Measurements from ENCODE around the gene AUTS2.

Gene AUTS2

DNA sequence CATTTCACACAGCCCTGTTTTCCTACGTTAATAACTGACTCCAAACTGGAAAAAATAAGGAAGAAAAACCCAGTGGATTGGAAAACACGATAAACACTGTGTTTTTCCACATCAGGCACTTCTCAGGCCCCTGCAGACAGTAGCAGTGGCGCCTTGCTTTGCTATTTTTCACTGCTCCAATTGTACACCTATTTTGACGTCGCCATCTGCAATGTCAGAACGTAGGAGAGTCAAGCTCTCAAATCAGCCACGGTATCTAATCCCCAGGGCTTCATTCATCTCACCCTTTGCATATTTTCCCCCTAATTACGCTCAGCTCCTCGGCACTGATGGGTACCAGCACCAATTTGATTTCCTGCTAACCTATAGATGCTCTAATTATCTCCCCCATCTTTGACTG lies 1195.5 kb downstream of the AUTS2 start:
- Histone ChIP-seq H3K4me1 (ENCODE audit: insufficient read depth, poor library complexity, severe bottlenecking) (no peaks in the 10 kb centered on the region), H3K27me3 (ENCODE audit: insufficient read depth, poor library complexity, severe bottlenecking) (no peaks in the 10 kb centered on the region), H3K4me3 (ENCODE audit: severe bottlenecking) (no peak overlapping the region), H3K36me3 (ENCODE audit: low read depth) (no peaks in the 10 kb centered on the region), H3K9me3 (ENCODE audit: severe bottlenecking) (no peaks in the 10 kb centered on the region), H3K27ac (ENCODE audit: poor library complexity, severe bottlenecking) (no peak overlapping the region)
- DNase-seq (ENCODE audit: low spot score) (no peak), ATAC-seq (ENCODE audit: low read depth) (no peak)
- TF ChIP-seq, protein P1, sequence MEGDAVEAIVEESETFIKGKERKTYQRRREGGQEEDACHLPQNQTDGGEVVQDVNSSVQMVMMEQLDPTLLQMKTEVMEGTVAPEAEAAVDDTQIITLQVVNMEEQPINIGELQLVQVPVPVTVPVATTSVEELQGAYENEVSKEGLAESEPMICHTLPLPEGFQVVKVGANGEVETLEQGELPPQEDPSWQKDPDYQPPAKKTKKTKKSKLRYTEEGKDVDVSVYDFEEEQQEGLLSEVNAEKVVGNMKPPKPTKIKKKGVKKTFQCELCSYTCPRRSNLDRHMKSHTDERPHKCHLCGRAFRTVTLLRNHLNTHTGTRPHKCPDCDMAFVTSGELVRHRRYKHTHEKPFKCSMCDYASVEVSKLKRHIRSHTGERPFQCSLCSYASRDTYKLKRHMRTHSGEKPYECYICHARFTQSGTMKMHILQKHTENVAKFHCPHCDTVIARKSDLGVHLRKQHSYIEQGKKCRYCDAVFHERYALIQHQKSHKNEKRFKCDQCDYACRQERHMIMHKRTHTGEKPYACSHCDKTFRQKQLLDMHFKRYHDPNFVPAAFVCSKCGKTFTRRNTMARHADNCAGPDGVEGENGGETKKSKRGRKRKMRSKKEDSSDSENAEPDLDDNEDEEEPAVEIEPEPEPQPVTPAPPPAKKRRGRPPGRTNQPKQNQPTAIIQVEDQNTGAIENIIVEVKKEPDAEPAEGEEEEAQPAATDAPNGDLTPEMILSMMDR (IDR thresholded peaks at IDR 0.05; ENCODE audit: poor library complexity, severe bottlenecking) = no peak

DNA sequence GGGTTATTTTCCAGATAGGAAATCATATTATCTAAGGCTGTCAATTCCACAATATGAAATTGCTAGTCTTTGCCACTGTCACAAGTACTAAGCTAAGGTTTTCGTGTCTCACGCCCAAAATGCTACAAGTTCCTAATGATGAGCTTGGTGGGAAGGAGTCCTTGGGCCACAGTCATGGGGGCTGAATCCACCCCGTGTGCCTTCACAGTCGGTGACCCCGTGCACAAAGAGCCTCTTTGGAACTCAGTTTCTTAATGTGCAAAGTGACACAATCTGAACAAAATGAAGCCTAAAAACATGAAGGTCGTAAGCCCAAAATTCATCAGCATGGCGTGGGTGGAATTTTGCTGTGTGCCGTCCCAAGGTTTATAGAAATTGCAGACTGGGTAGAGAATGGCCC lies 1196.7 kb downstream of the AUTS2 start:
- TF ChIP-seq, protein P1 (IDR thresholded peaks at IDR 0.05; ENCODE audit: poor library complexity, severe bottlenecking) = no peak
- H3K4me3 ChIP-seq (ENCODE audit: severe bottlenecking) = no peak overlapping the region
- DNase-seq (ENCODE audit: low spot score) (no peak), ATAC-seq (ENCODE audit: low read depth) (no peak)
- H3K36me3 ChIP-seq (ENCODE audit: low read depth) = no peaks in the 10 kb centered on the region
- H3K27ac ChIP-seq (ENCODE audit: poor library complexity, severe bottlenecking) = no peak overlapping the region
- no peaks in the 10 kb centered on the region for H3K4me1 ChIP-seq (ENCODE audit: insufficient read depth, poor library complexity, severe bottlenecking)
- no peaks in the 10 kb centered on the region for H3K27me3 ChIP-seq (ENCODE audit: insufficient read depth, poor library complexity, severe bottlenecking)
- no peaks in the 10 kb centered on the region for H3K9me3 ChIP-seq (ENCODE audit: severe bottlenecking)

DNA sequence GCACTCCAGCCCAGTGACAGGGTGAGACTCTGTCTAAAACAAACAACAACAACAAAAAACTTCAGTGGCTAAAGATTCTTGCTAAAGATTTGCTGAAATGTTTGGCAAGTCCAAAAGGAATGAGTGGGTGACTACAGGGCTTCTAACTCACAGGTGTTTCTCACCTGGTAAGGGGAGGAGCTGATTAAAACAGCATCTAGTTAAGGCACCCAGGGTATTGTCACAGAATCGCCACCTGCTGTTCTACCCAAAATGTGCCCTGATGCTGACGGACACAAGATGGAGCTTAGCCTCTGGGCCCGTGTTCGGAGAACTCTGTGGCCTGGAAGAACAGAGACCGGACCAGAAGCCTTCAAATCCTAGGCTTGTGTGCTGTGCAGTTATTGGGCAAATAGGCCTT lies 1197.7 kb downstream of the AUTS2 start:
- ATAC-seq (ENCODE audit: low read depth) (no peak), DNase-seq (ENCODE audit: low spot score) (no peak)
- Histone ChIP-seq H3K27me3 (ENCODE audit: insufficient read depth, poor library complexity, severe bottlenecking) (no peaks in the 10 kb centered on the region), H3K4me3 (ENCODE audit: severe bottlenecking) (no peak overlapping the region), H3K36me3 (ENCODE audit: low read depth) (no peaks in the 10 kb centered on the region), H3K27ac (ENCODE audit: poor library complexity, severe bottlenecking) (no peak overlapping the region), H3K9me3 (ENCODE audit: severe bottlenecking) (no peaks in the 10 kb centered on the region), H3K4me1 (ENCODE audit: insufficient read depth, poor library complexity, severe bottlenecking) (no peaks in the 10 kb centered on the region)
- TF ChIP-seq, protein P1 (IDR thresholded peaks at IDR 0.05; ENCODE audit: poor library complexity, severe bottlenecking) = no peak

DNA sequence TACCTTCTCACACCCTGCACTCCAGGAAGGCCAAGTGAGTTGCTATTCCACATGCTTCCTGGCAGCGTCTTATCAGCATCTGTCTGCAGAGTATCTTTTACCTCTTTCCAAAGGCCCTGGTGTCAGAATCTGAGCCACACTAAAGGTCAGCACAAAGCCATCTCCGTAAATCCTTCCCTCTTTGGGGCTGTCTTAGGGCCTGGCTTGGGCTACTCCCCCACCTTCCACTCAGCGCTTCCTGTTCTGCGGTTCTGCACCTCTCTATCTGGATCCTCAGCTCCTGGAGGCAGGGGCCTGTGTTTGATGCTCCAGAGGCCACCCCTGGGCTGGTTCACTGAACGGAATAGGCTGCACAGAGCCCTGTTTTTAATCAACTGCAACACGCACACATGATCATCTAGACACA lies 1198.8 kb downstream of the AUTS2 start:
- DNase-seq (ENCODE audit: low spot score) (no peak), ATAC-seq (ENCODE audit: low read depth) (no peak)
- H3K36me3 ChIP-seq (ENCODE audit: low read depth) = no peaks in the 10 kb centered on the region
- TF ChIP-seq, protein P1 (IDR thresholded peaks at IDR 0.05; ENCODE audit: poor library complexity, severe bottlenecking) = no peak
- H3K4me3 ChIP-seq (ENCODE audit: severe bottlenecking) = no peak overlapping the region
- H3K4me1 ChIP-seq (ENCODE audit: insufficient read depth, poor library complexity, severe bottlenecking) = no peaks in the 10 kb centered on the region
- H3K27me3 ChIP-seq (ENCODE audit: insufficient read depth, poor library complexity, severe bottlenecking) = no peaks in the 10 kb centered on the region
- no peak overlapping the region for H3K27ac ChIP-seq (ENCODE audit: poor library complexity, severe bottlenecking)
- no peaks in the 10 kb centered on the region for H3K9me3 ChIP-seq (ENCODE audit: severe bottlenecking)

DNA sequence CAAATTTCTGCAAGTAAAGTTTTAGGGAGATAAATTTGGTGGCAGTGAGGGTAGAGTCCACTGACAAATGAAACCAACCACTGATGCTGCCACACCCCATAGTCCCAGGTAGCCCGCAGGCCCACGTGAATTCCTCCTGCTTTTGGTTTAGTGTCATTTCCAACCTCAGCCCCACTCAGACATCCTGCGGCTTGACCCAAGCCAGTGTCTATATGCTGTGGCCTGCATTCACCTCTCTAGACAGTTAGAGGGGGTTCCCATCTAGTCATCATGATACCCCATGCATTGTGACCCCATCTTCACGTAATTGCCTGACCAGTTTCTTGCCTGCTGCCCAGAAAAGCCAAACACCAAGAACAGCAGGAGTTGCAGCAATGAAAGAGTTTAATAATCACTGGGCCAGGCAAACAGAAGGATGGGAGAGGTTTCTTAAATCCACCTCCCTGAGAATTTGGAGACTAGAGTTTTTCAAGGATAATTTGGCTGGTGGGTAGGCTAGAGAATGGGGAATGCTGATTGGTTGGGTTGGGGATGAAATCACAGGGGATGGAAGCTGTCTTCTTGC lies 1201.6 kb downstream of the AUTS2 start:
- Histone ChIP-seq H3K27ac (ENCODE audit: poor library complexity, severe bottlenecking) (no peak overlapping the region), H3K4me1 (ENCODE audit: insufficient read depth, poor library complexity, severe bottlenecking) (no peaks in the 10 kb centered on the region), H3K27me3 (ENCODE audit: insufficient read depth, poor library complexity, severe bottlenecking) (no peaks in the 10 kb centered on the region), H3K9me3 (ENCODE audit: severe bottlenecking) (no peaks in the 10 kb centered on the region), H3K36me3 (ENCODE audit: low read depth) (no peaks in the 10 kb centered on the region), H3K4me3 (ENCODE audit: severe bottlenecking) (no peak overlapping the region)
- ATAC-seq (ENCODE audit: low read depth) = no peak
- DNase-seq (ENCODE audit: low spot score) = no peak
- TF ChIP-seq, protein P1 (IDR thresholded peaks at IDR 0.05; ENCODE audit: poor library complexity, severe bottlenecking) = no peak
